Measurements from ENCODE around the gene RAD51B.
"Not testable (repeated sequence)": the region's sequence is repeated elsewhere in the genome, so short reads cannot be mapped to it uniquely, and the experiment has no call there.

The RAD51B gene

DNA sequence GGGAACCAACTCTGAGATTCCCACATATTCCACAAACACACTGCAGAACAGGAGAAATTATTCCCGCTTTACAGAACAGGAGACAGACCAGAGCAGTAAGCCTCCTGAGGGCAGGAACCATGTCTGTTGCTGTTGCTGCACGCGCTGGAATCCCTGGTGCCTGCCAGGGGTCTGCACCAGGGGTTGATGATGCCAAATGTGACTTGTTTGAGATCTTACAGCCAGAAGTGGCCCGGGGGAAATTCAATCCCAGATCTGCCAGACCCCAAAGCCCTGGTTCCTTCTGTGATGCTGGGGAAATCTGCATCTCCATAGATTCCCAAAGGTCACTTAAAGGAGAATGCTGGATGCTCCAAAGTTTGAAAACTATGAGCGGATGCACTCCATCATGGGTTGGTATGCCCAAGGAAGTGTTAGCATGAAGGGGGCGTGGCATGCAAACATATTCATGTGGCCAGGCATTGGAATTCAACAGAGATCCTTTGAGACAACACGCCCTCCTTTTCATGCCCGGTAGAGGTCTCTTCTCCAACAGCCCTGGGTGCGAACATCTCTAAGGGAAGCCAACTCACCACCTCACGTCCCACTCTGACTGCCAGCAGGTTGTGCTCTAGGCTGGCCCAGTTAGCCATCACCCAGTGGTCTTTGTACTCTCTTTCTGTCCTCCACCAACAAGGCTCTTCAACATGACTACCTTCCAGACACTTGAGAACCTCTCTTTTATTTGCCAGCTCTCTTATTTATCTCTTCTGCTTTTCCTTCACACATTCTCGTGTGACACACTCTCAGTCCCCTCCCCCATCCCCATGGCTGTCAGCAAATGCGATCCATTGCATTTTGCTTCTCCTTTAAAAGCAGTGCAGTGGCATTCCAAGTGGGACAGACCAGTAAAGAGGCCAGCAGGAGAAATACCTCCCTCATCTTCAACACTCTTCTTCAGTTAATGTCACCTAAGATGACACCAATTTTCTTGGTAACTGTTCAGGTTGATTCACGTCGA is 841.9 kb downstream of the RAD51B start:
- Histone ChIP-seq H3K27ac (no peak overlapping the region), H3K4me3 (ENCODE audit: low read depth, low read length) (no peak overlapping the region), H3K27me3 (replicated peaks) (no peaks in the 10 kb centered on the region), H3K36me3 (replicated peaks) (no peaks in the 10 kb centered on the region)
- TF ChIP-seq, protein P1, sequence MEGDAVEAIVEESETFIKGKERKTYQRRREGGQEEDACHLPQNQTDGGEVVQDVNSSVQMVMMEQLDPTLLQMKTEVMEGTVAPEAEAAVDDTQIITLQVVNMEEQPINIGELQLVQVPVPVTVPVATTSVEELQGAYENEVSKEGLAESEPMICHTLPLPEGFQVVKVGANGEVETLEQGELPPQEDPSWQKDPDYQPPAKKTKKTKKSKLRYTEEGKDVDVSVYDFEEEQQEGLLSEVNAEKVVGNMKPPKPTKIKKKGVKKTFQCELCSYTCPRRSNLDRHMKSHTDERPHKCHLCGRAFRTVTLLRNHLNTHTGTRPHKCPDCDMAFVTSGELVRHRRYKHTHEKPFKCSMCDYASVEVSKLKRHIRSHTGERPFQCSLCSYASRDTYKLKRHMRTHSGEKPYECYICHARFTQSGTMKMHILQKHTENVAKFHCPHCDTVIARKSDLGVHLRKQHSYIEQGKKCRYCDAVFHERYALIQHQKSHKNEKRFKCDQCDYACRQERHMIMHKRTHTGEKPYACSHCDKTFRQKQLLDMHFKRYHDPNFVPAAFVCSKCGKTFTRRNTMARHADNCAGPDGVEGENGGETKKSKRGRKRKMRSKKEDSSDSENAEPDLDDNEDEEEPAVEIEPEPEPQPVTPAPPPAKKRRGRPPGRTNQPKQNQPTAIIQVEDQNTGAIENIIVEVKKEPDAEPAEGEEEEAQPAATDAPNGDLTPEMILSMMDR (IDR thresholded peaks at IDR 0.05; ENCODE audit: low read depth, low read length, missing control alignments) = no peak
- no peak for DNase-seq
- in situ Hi-C loops (cut with HindIII; ENCODE audit: low pct_ligation_motif_present, low sequenced_read_pairs) = no loop called here

DNA sequence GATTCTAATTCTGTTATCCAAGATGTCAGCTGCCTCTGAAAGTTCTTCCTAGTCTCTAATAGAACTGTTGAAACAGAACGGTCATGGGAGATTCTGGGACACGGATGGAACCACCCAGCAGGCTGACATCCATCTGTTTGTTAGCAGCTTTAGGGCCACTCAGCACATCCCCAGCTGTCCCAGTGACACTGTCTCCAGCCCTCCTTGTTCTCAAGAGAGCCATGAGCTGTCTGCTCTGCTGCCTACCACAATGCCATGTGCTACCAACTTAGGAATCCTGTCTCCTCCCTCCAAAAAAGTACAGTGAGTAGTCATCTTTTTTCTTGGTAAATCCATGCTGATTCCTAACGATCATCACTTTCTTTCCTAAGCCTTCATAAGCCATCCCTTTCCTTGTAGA is 842.8 kb downstream of the RAD51B start:
- Histone ChIP-seq H3K27me3 (replicated peaks) (no peaks in the 10 kb centered on the region), H3K27ac (no peak overlapping the region), H3K4me3 (ENCODE audit: low read depth, low read length) (no peak overlapping the region), H3K36me3 (replicated peaks) (no peaks in the 10 kb centered on the region)
- in situ Hi-C loops (cut with HindIII; ENCODE audit: low pct_ligation_motif_present, low sequenced_read_pairs) = no loop called here
- TF ChIP-seq, protein P1 (IDR thresholded peaks at IDR 0.05; ENCODE audit: low read depth, low read length, missing control alignments) = no peak
- no peak for DNase-seq

- H3K4me3 ChIP-seq (ENCODE audit: low read depth, low read length); H3K27ac ChIP-seq; DNase-seq; H3K36me3 ChIP-seq (replicated peaks); H3K27me3 ChIP-seq (replicated peaks); in situ Hi-C loops (cut with HindIII; ENCODE audit: low pct_ligation_motif_present, low sequenced_read_pairs): not testable (repeated sequence)
These were observed 843.2 kb downstream of the RAD51B start for GRCh38 chr14:68662826-68663225.

GRCh38 chr14:68663385-68664076 is 844.0 kb downstream of the RAD51B start:
- H3K27ac ChIP-seq = no peak overlapping the region
- H3K36me3 ChIP-seq (replicated peaks) = no peaks in the 10 kb centered on the region
- in situ Hi-C loops (cut with HindIII; ENCODE audit: low pct_ligation_motif_present, low sequenced_read_pairs) = no loop called here
- peak; percentile 69 for DNase-seq
- no peak overlapping the region for H3K4me3 ChIP-seq (ENCODE audit: low read depth, low read length)
- TF ChIP-seq, protein P1 (IDR thresholded peaks at IDR 0.05; ENCODE audit: low read depth, low read length, missing control alignments) = no peak
- H3K27me3 ChIP-seq (replicated peaks) = no peaks in the 10 kb centered on the region

DNA sequence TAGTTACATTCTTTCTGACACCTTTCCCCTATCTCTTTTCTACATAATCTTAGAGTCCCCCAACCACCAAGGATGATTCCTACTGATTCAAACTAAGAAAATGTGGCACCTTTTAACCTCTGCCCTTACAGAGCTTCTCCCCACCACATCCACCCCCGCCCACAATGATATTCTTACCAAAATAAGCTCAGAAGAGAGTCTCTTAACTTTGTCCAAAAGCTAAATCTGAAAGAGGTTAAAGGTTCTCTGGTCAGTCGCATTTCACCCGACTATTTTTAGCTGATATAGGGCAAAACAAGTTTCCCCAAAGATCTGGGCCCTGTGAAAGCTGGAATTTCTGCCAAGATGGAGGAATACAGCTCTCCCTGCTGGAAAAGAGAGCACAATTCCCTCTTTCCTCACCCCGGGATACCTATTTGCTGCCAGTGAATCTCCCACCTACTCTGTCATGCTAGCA is 844.7 kb downstream of the RAD51B start:
- TF ChIP-seq, protein P1 (IDR thresholded peaks at IDR 0.05; ENCODE audit: low read depth, low read length, missing control alignments) = peak; percentile 27
- Histone ChIP-seq H3K36me3 (replicated peaks) (no peaks in the 10 kb centered on the region), H3K27ac (no peak overlapping the region), H3K27me3 (replicated peaks) (no peaks in the 10 kb centered on the region), H3K4me3 (ENCODE audit: low read depth, low read length) (no peak overlapping the region)
- DNase-seq = no peak
- in situ Hi-C loops (cut with HindIII; ENCODE audit: low pct_ligation_motif_present, low sequenced_read_pairs) = no loop called here

DNA sequence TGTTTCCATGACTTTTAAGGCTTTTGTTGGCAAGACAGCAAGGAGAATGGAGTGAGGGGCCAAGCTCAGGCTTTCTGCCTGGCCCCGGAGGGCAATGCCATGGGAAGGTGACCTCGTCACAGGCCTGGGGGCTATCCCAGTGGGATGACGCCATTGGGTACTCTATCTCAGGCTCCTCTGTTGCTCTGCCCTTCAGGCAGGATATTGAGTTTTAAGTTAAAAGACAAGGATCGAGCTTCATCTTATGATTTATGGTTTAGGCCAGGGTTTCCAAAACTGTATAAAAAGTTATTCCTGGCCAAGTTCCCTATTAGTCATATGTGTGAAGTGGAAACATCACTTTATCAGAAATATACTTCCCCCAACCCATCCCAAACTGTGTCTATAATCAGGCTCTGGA is 845.6 kb downstream of the RAD51B start:
- Histone ChIP-seq H3K4me3 (ENCODE audit: low read depth, low read length) (no peak overlapping the region), H3K27ac (no peak overlapping the region), H3K27me3 (replicated peaks) (no peaks in the 10 kb centered on the region), H3K36me3 (replicated peaks) (no peaks in the 10 kb centered on the region)
- DNase-seq = no peak
- TF ChIP-seq, protein P1 (IDR thresholded peaks at IDR 0.05; ENCODE audit: low read depth, low read length, missing control alignments) = no peak
- in situ Hi-C loops (cut with HindIII; ENCODE audit: low pct_ligation_motif_present, low sequenced_read_pairs) = no loop called here
